Measurements from ENCODE around the gene PRELID3B. TPM values are rescaled to one million over a fixed set of nuclear protein-coding genes. Genes with fewer than 3 reads are reported as not detected.

Gene PRELID3B
- total and polyA plus RNA-seq, 10 of the 15 experiments (the other 5 are each of a cell fraction or from before 2014, with no cell fraction given), result 72.5 to 151 (median 124) TPM

GRCh38 chr20:59018817-59019216, 23.8 kb downstream of the PRELID3B start:
- TF ChIP-seq MYB (IDR thresholded peaks at IDR 0.05; ENCODE audit: borderline replicate concordance, low read depth, low read length) (no peak), PBX3 (IDR thresholded peaks at IDR 0.05; ENCODE audit: insufficient replicate concordance, low read depth, low read length) (no peak), MTA2 (IDR thresholded peaks at IDR 0.05; ENCODE audit: low read depth) (no peak), IRF4 (IDR thresholded peaks at IDR 0.05; ENCODE audit: low read depth, low read length) (no peak), PAX5 (IDR thresholded peaks at IDR 0.05; ENCODE audit: borderline replicate concordance, low read depth, low read length) (no peak), SMARCA5 (IDR thresholded peaks at IDR 0.05) (no peak), ZZZ3 (IDR thresholded peaks at IDR 0.05; ENCODE audit: control insufficient read depth, insufficient read length, low read depth) (no peak), NR2C1 (IDR thresholded peaks at IDR 0.05) (no peak)
- DNase-seq (ENCODE audit: low read depth, low spot score), result no peak
- H2AFZ ChIP-seq (ENCODE audit: control insufficient read depth, low read depth, low read length), result no peak overlapping the region
- H3K9ac ChIP-seq (ENCODE audit: control insufficient read depth, insufficient read depth, low read length), result no peak overlapping the region
- H3K4me2 ChIP-seq (ENCODE audit: control insufficient read depth, insufficient read depth), result no peak overlapping the region
- WGBS (ENCODE audit: insufficient coverage, insufficient replicate concordance, low lambda C conversion rate, missing lambda C conversion rate), result 82% methylated on average over 10 of the region's 10 CpGs
- no peaks in the 10 kb centered on the region for H4K20me1 ChIP-seq (ENCODE audit: control insufficient read depth, insufficient read depth)
- H3K27me3 ChIP-seq (replicated peaks in 1 of 2; ENCODE audit: control insufficient read depth in 2 of 2, insufficient read depth in 2 of 2, low read length in 1 of 2), result no peaks in the 10 kb centered on the region
- ChIA-PET RAD21 (ENCODE audit: unreplicated experiment) (interaction anchor here (2.1 kb wide), 1 partner anchor 13 kb away, joined by 11 read pairs; the partner anchor contains the start of gene ATP5F1E), CTCF (no interaction called here), POLR2A (interaction anchor here (1.0 to 1.2 kb wide), 2 partner anchors 13 to 36 kb away, joined by 3 read pairs; partner anchors contain the start of gene ATP5F1E), SMC1A (ENCODE audit: uncharacterized antibody, unreplicated experiment) (interaction anchor here (1.1 kb wide), 1 partner anchor 10 kb away, joined by 3 read pairs; no protein-coding TSS in a partner anchor)
- peaks cover 6 to 14% of the 10 kb centered on the region in 2 experiments for H3K36me3 ChIP-seq (ENCODE audit: control insufficient read depth in 2 of 2, insufficient read depth in 2 of 2, low read length in 1 of 2)
- no peak overlapping the region for H3K27ac ChIP-seq (ENCODE audit: control insufficient read depth, insufficient read depth)
- ATAC-seq, result no peak
- no peaks in the 10 kb centered on the region for H3K79me2 ChIP-seq (ENCODE audit: control insufficient read depth, insufficient read depth, low read length)
- intact Hi-C loops (cut with micrococcal nuclease; ENCODE audit: unreplicated experiment), result no loop called here
- H3K9me3 ChIP-seq (replicated peaks; ENCODE audit: control insufficient read depth, insufficient read depth, low read length), result no peaks in the 10 kb centered on the region
- H3K4me3 ChIP-seq, result no peak overlapping the region
- FAIRE-seq, result no peak
- BruUV-seq (replicated peaks), result no TSS peak
- in situ Hi-C loops (cut with MboI), result no loop called here
- H3K4me1 ChIP-seq (ENCODE audit: control insufficient read depth, insufficient read depth, low read length), result peaks cover 11% of the 10 kb centered on the region
